ENCODE data around the gene PARD3. TPM values are rescaled to one million over a fixed set of nuclear protein-coding genes. Genes with fewer than 3 reads are reported as not detected.

PARD3 gene
- polyA plus RNA-seq, 1 donor from 2014 or later, result 12.4 TPM

- H3K9me2 ChIP-seq (ENCODE audit: insufficient read depth, low read length), result no peaks in the 10 kb centered on the region
- no peaks in the 10 kb centered on the region for H4K20me1 ChIP-seq (ENCODE audit: insufficient read depth)
- no peaks in the 10 kb centered on the region for H3K36me3 ChIP-seq (ENCODE audit: insufficient read depth, low read length)
- TF ChIP-seq TAF1 (IDR thresholded peaks at IDR 0.05; ENCODE audit: low read depth) (no peak), POLR2AphosphoS5 (IDR thresholded peaks at IDR 0.05) (no peak), RAD21 (conservative IDR thresholded peaks at IDR 0.05) (no peak), SMC3 (conservative IDR thresholded peaks at IDR 0.05; ENCODE audit: poor library complexity) (no peak), CTCF (IDR thresholded peaks at IDR 0.05; ENCODE audit: poor library complexity, severe bottlenecking) (no peak), EP300 (conservative IDR thresholded peaks at IDR 0.05; ENCODE audit: poor library complexity, severe bottlenecking) (no peak), MXI1 (conservative IDR thresholded peaks at IDR 0.05; ENCODE audit: poor library complexity, severe bottlenecking) (no peak), EZH2 (IDR thresholded peaks at IDR 0.05; ENCODE audit: borderline replicate concordance, insufficient read depth, low read length, poor library complexity, severe bottlenecking) (no peak)
- TF ChIP-seq, protein P1, sequence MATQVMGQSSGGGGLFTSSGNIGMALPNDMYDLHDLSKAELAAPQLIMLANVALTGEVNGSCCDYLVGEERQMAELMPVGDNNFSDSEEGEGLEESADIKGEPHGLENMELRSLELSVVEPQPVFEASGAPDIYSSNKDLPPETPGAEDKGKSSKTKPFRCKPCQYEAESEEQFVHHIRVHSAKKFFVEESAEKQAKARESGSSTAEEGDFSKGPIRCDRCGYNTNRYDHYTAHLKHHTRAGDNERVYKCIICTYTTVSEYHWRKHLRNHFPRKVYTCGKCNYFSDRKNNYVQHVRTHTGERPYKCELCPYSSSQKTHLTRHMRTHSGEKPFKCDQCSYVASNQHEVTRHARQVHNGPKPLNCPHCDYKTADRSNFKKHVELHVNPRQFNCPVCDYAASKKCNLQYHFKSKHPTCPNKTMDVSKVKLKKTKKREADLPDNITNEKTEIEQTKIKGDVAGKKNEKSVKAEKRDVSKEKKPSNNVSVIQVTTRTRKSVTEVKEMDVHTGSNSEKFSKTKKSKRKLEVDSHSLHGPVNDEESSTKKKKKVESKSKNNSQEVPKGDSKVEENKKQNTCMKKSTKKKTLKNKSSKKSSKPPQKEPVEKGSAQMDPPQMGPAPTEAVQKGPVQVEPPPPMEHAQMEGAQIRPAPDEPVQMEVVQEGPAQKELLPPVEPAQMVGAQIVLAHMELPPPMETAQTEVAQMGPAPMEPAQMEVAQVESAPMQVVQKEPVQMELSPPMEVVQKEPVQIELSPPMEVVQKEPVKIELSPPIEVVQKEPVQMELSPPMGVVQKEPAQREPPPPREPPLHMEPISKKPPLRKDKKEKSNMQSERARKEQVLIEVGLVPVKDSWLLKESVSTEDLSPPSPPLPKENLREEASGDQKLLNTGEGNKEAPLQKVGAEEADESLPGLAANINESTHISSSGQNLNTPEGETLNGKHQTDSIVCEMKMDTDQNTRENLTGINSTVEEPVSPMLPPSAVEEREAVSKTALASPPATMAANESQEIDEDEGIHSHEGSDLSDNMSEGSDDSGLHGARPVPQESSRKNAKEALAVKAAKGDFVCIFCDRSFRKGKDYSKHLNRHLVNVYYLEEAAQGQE (IDR thresholded peaks at IDR 0.05; ENCODE audit: borderline replicate concordance), result no peak
- H3K9me3 ChIP-seq (ENCODE audit: low read length), result no peaks in the 10 kb centered on the region
- no peaks in the 10 kb centered on the region for H3K27me3 ChIP-seq (ENCODE audit: insufficient read depth, low read depth, low read length)
- H2AFZ ChIP-seq (ENCODE audit: low read depth, low read length), result no peak overlapping the region
- H3K9ac ChIP-seq (ENCODE audit: low read length), result no peak overlapping the region
- H3K27ac ChIP-seq (ENCODE audit: low read length), result no peak overlapping the region
- H3K4me2 ChIP-seq (ENCODE audit: low read length), result no peak overlapping the region
- H3K4me3 ChIP-seq (ENCODE audit: low read length), result no peak overlapping the region
- H3F3A ChIP-seq (ENCODE audit: insufficient read depth, low read length, poor library complexity, severe bottlenecking), result peaks cover 5% of the 10 kb centered on the region
- H3K79me2 ChIP-seq (replicated peaks; ENCODE audit: insufficient read depth, low read length), result no peaks in the 10 kb centered on the region
These were observed 501.2 kb downstream of the PARD3 start for GRCh38 chr10:34313888-34314287.

DNA sequence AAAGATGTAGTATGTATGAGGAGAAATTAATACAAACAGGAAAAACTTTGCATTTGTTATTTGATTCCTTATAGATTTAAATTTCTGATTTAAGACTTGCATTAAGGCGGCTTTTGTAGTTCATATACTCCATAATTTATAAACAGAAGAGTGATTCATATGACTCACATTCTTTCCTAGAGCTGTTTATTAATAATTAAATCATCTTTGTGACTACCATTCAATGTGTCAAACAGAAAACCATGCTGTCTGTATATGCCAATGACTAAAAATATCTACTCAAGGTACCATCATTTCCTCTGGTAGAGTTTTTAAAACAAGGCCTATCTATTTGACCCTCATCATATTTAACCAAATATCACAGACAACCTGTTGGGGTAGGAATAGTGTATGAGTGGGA is 501.7 kb downstream of the PARD3 start:
- Histone ChIP-seq H3K9ac (ENCODE audit: low read length) (no peak overlapping the region), H2AFZ (ENCODE audit: low read depth, low read length) (no peak overlapping the region), H3K9me2 (ENCODE audit: insufficient read depth, low read length) (no peaks in the 10 kb centered on the region), H3K4me3 (ENCODE audit: low read length) (no peak overlapping the region), H3K4me2 (ENCODE audit: low read length) (no peak overlapping the region), H3K9me3 (ENCODE audit: low read length) (no peaks in the 10 kb centered on the region), H3K27ac (ENCODE audit: low read length) (no peak overlapping the region), H3K36me3 (ENCODE audit: insufficient read depth, low read length) (no peaks in the 10 kb centered on the region), H3K79me2 (replicated peaks; ENCODE audit: insufficient read depth, low read length) (no peaks in the 10 kb centered on the region), H3K27me3 (ENCODE audit: insufficient read depth, low read depth, low read length) (no peaks in the 10 kb centered on the region), H3F3A (ENCODE audit: insufficient read depth, low read length, poor library complexity, severe bottlenecking) (peaks cover 5% of the 10 kb centered on the region), H4K20me1 (ENCODE audit: insufficient read depth) (no peaks in the 10 kb centered on the region)
- TF ChIP-seq CTCF (IDR thresholded peaks at IDR 0.05; ENCODE audit: poor library complexity, severe bottlenecking), result no peak
- no peak for TF ChIP-seq RAD21 (conservative IDR thresholded peaks at IDR 0.05)
- no peak for TF ChIP-seq EZH2 (IDR thresholded peaks at IDR 0.05; ENCODE audit: borderline replicate concordance, insufficient read depth, low read length, poor library complexity, severe bottlenecking)
- TF ChIP-seq, protein P1 (IDR thresholded peaks at IDR 0.05; ENCODE audit: borderline replicate concordance), result no peak
- no peak for TF ChIP-seq MXI1 (conservative IDR thresholded peaks at IDR 0.05; ENCODE audit: poor library complexity, severe bottlenecking)
- no peak for TF ChIP-seq TAF1 (IDR thresholded peaks at IDR 0.05; ENCODE audit: low read depth)
- TF ChIP-seq EP300 (conservative IDR thresholded peaks at IDR 0.05; ENCODE audit: poor library complexity, severe bottlenecking), result no peak
- TF ChIP-seq SMC3 (conservative IDR thresholded peaks at IDR 0.05; ENCODE audit: poor library complexity), result no peak
- TF ChIP-seq POLR2AphosphoS5 (IDR thresholded peaks at IDR 0.05), result no peak
